Large intestine (tissue), 3 donors: ENCODE results near the gene PRR5L. TPM values are rescaled to one million over a fixed set of nuclear protein-coding genes. Genes with fewer than 3 reads are reported as not detected.

Experiments
- DNase-seq, 2 donors: peaks; one replicate each; pipeline versions ENCODE4 v3.0.0 to v3.0.0-alpha.2; 2013
- H3K27ac ChIP-seq: one replicate; pipeline ENCODE4 v1.5.1; 2013; ENCODE audit warnings: low read length
- H3K27me3 ChIP-seq: 2 replicates; pipeline ENCODE4 v1.6.1; 2013; ENCODE audit warnings: low read length; ENCODE audit not compliant: control insufficient read depth, insufficient read depth
- H3K36me3 ChIP-seq: 2 replicates; pipeline ENCODE4 v1.6.1; 2013; ENCODE audit warnings: low read length; ENCODE audit not compliant: control insufficient read depth, insufficient read depth
- H3K4me1 ChIP-seq: one replicate; pipeline ENCODE4 v1.6.1; 2013; ENCODE audit warnings: low read length; ENCODE audit not compliant: control insufficient read depth, insufficient read depth
- H3K4me3 ChIP-seq: one replicate; pipeline ENCODE4 v1.5.1; 2013; ENCODE audit warnings: low read length
- H3K9me3 ChIP-seq: one replicate; pipeline ENCODE4 v1.6.1; 2013; ENCODE audit warnings: mild to moderate bottlenecking, low read depth, low read length, moderate library complexity; ENCODE audit not compliant: control insufficient read depth
- WGBS: methylation state at CpG from one replicate; pipeline ENCODE4 v1.1.5; 2013; ENCODE audit warnings: low lambda C conversion rate; ENCODE audit not compliant: insufficient coverage; 5-methylcytosine and 5-hydroxymethylcytosine counted together
- polyA plus RNA-seq: library from polyadenylated mRNA; unstranded; fragments of 120-200 nt; gene quantifications from one replicate; pipeline ENCODE4 v1.2.1, GENCODE V29; 2013

Gene PRR5L
- polyA plus RNA-seq, 1 donor = 37.8 TPM

DNA sequence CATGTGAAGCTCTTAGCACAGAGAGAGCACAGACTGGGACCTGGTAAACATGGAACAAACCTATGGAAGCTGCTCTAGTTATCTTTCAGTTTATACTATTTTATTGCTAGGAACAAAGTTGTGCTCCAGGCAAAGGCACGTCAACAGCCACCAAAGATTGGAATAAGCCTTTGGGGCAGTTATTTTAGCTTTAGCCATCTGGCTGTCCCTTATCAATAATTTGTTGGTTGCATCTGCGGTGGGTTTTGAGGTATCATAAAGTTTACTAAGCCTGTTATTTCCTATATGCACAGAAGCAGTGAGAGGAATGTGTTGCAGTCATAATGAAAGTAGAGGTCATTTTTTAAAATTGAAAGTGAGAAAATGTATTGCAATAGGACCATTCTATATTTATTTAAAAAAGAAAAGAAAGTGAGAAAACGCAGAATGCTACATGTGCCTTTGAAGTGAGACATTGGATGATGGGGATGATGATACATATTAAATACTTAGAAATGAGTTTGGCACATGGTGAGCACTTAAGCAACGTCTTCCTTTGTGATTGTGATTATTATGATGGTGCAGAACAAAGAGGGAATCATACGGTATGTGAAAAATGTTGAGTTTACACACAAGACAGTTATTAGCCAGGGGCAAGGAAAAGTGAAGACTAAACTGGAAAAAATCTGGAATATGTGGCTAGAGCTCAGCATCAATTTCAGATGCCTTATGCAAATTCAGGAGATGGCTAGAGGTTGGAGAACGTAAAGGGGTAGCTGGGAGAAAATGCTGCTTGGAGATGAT lies 58.3 kb downstream of the PRR5L start:
- Histone ChIP-seq H3K27me3 (no peaks in the 10 kb centered on the region), H3K27ac (peak overlapping the region; percentile 11)
- WGBS = 40% methylated on average over 3 of the region's 6 CpGs

DNA sequence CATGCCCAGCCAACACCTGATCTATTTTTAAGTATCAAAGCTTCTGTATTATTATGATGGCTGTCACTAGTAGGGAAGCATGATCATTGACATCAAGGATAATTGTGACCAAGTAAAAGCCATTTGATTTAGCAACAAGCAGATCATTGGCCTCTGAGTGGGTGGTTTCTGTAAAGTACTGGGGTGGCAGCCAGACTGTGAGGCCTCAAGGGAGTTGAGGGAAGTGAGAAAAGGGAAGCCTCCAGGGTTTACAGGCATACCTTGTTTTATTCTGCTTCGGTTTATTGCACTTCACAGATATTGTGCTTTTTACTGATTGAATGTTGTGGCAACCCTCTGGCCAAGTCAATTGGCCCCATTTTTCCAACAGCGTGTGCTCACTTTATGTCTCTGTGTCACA lies 60.1 kb downstream of the PRR5L start:
- WGBS = 50% methylated on average over 1 of the region's 2 CpGs
- peaks cover 19% of the 10 kb centered on the region for H3K4me1 ChIP-seq
- H3K36me3 ChIP-seq = no peaks in the 10 kb centered on the region
- peak overlapping the region; percentile 73 for H3K27ac ChIP-seq
- H3K9me3 ChIP-seq = no peaks in the 10 kb centered on the region
- peak in 1 of 2 donors; percentile 72 for DNase-seq
- no peaks in the 10 kb centered on the region for H3K27me3 ChIP-seq
- no peak overlapping the region for H3K4me3 ChIP-seq

More for the DNA sequence above, 58.3 kb downstream of the PRR5L start:
- Histone ChIP-seq H3K4me1 (peaks cover 10% of the 10 kb centered on the region), H3K9me3 (no peaks in the 10 kb centered on the region), H3K4me3 (no peak overlapping the region), H3K36me3 (no peaks in the 10 kb centered on the region)
- peak in 1 of 2 donors; percentile 50 for DNase-seq

DNA sequence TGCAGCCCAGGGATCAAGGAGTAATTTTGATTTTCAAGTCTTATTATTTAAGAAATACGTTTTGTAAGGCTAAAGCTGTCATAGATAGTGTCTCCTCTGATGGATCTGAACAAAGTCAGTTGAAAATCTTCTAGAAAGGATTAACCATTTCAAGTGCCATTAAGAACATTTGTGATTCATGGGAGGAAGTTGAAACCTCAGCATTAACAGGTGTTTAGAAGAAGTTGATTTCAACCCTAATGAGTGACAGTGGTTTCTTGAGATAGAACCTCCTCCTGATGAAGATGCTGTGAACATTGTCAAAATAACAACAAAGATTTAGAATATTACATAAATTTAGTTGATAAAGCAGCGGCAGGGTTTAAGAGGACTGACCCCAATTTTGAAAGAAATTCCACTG lies 61.7 kb downstream of the PRR5L start:
- Histone ChIP-seq H3K9me3 (no peaks in the 10 kb centered on the region), H3K4me1 (peaks cover 33% of the 10 kb centered on the region), H3K27me3 (no peaks in the 10 kb centered on the region), H3K36me3 (no peaks in the 10 kb centered on the region), H3K27ac (no peak overlapping the region), H3K4me3 (no peak overlapping the region)
- DNase-seq = no peak
- WGBS = 67% methylated on average over 1 of the region's 2 CpGs

DNA sequence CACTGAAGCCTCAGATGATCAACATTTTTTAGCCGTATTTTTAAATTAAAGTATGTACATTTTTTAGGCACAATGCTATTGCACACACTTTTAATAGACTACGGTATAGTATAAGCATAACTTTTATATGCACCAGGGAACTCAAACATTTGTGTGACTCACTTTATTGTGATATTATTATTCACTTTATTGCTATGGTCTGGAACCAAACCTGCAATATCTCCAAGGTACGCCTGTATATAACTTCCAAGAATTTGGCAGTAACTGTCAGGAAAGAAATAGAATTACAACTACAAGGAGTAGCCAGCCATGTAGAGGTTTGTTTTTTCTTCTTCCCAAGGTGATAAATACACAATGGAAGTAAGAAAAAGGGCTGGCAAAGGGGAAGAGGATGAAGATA lies 62.3 kb downstream of the PRR5L start:
- Histone ChIP-seq H3K27ac (no peak overlapping the region), H3K4me1 (peaks cover 39% of the 10 kb centered on the region)
- no peak for DNase-seq

DNA sequence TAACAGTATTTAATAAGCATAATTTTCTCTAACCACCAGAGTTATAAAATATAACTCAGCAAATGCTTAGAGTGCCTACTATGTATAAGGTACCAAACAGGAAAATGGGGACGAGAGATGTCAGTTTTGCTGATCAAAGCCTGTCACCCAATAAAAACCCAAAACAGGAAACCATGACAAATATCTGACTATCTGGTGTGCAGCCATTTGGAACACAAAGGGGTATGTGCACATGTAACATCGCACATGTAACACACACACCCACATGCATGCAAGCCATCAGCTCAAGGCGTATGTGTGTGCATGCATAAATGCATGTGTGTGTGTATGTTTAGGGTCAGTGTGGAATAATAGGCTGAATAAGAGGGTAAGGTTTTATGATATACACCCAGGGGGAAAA lies 64.2 kb downstream of the PRR5L start:
- DNase-seq = no peak
- Histone ChIP-seq H3K9me3 (no peaks in the 10 kb centered on the region), H3K27ac (peak overlapping the region; percentile 83), H3K4me3 (no peak overlapping the region), H3K36me3 (no peaks in the 10 kb centered on the region), H3K4me1 (peaks cover 49% of the 10 kb centered on the region), H3K27me3 (no peaks in the 10 kb centered on the region)
- no CpG with 5 or more reads among the region's 3 CpGs for WGBS

More for the DNA sequence above, 62.3 kb downstream of the PRR5L start:
- no peaks in the 10 kb centered on the region for H3K27me3 ChIP-seq
- H3K36me3 ChIP-seq = no peaks in the 10 kb centered on the region
- WGBS = 88% methylated on average over 1 of the region's 3 CpGs
- H3K9me3 ChIP-seq = no peaks in the 10 kb centered on the region
- no peak overlapping the region for H3K4me3 ChIP-seq

DNA sequence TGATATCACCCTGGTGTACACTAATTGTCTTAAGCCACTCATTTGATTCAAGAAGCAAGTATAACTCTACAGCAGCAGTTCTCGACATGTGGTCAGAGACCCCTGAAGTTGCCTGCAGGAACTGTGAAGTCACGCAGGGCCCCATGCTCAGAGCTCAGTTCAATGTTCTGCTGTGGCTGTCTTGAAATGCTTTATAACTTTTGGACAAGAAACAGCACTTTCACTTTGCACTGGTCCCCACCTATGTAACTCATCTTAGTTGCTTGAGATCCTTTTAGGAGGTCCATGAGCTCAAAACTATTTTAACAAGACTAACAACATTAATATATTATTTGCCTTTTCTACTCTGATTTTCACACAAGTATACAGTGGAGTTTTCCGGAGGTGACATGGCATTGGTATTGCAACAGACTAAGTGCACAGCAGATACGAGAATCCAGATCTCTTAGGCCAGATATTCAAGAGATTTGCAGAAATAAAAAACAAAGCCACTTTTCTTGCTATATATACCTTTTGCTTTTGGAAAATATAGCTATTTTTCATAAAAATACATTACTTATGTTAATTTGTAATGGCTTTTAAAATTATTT lies 64.8 kb downstream of the PRR5L start:
- Histone ChIP-seq H3K4me1 (peaks cover 46% of the 10 kb centered on the region), H3K36me3 (no peaks in the 10 kb centered on the region), H3K27ac (peak overlapping the region; percentile 83), H3K9me3 (no peaks in the 10 kb centered on the region), H3K27me3 (no peaks in the 10 kb centered on the region), H3K4me3 (no peak overlapping the region)
- DNase-seq = peak in 1 of 2 donors; percentile 63
- WGBS = 43% methylated on average over 3 of the region's 4 CpGs

DNA sequence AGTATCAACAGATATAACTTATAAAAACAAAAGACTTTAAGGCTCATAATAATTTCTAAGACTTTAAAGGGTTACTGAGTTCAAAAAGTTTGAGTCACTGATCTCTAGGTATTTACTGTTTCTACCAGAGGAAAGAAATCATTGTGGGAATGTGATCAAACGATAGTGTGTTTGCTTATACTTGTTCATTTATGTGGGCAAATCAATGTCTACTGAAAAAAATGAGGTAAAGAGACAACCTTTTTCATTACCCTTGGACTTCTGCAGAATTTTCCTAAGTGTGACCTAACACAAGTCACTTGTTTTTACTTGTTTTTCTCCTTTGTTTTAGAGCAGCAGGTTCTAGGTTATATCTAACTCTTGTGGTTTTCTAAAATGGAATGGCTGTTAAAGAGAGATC lies 65.4 kb downstream of the PRR5L start:
- Histone ChIP-seq H3K36me3 (no peaks in the 10 kb centered on the region), H3K4me1 (peaks cover 42% of the 10 kb centered on the region), H3K27ac (peak overlapping the region; percentile 83), H3K27me3 (no peaks in the 10 kb centered on the region), H3K4me3 (no peak overlapping the region), H3K9me3 (no peaks in the 10 kb centered on the region)
- WGBS = no CpG with 5 or more reads among the region's 1 CpG
- DNase-seq = no peak

GRCh38 chr11:36361901-36362391 lies 65.9 kb downstream of the PRR5L start:
- no peak overlapping the region for H3K4me3 ChIP-seq
- no peaks in the 10 kb centered on the region for H3K36me3 ChIP-seq
- no peaks in the 10 kb centered on the region for H3K27me3 ChIP-seq
- peaks cover 39% of the 10 kb centered on the region for H3K4me1 ChIP-seq
- peak; percentile 63 to 66 for DNase-seq
- WGBS = 40% methylated on average over 1 of the region's 11 CpGs
- H3K27ac ChIP-seq = peak overlapping the region; percentile 83
- H3K9me3 ChIP-seq = no peaks in the 10 kb centered on the region

GRCh38 chr11:36362902-36363301 lies 66.8 kb downstream of the PRR5L start:
- WGBS = no CpG with 5 or more reads among the region's 4 CpGs
- DNase-seq = no peak
- Histone ChIP-seq H3K4me3 (no peak overlapping the region), H3K4me1 (peaks cover 44% of the 10 kb centered on the region), H3K36me3 (no peaks in the 10 kb centered on the region), H3K9me3 (no peaks in the 10 kb centered on the region), H3K27ac (peak overlapping the region; percentile 83), H3K27me3 (no peaks in the 10 kb centered on the region)

DNA sequence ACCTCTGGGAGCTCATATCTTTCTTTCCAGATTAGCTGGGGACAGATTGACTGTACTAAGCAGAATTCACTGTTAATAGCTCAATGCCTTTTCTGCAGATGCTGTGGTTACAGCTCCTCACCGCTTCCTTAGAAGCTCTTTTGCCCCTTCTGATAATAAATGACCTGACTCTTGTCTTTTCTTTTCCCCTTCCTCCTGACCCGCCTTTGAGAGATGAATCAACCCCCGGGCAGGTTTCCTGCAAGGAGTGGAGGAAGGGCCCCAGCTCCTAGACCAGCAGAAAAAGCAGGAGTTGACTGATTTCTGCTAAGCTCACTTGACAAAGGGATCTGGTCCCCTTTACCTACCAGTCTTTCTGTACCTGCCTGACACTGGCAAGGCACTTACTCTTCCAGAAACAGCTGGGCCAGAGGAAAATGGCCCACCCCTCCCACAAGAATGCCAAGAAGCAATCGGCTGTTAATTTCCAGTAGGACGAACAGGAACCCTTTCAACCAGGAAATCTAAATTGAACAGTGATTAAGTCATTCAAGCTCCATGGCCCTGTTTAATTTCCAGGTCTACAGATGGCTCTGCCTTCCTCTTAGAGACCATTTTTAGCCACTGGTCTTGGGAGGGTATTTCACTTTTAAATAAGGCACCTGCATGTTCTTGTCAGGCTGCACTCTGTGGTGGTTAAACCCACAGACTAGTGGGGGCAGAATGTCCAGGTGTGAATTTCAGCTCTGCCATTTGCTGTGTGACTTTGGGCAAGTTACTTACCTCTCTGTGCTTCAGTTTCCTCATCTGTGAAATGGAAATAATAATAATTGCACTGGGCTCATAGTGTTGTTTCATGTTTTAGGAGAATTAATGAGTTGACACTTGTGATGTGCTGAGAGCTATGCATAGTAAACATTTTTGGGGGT lies 67.5 kb downstream of the PRR5L start:
- DNase-seq = peak; percentile 74 to 86
- Histone ChIP-seq H3K4me3 (no peak overlapping the region), H3K9me3 (no peaks in the 10 kb centered on the region), H3K36me3 (no peaks in the 10 kb centered on the region), H3K27ac (peak overlapping the region; percentile 83), H3K4me1 (peaks cover 44% of the 10 kb centered on the region), H3K27me3 (no peaks in the 10 kb centered on the region)
- WGBS = 67% methylated on average over 1 of the region's 5 CpGs
